NCI-H2081 treated with DMSO at 0.1 percent for 48 hours (cell line): ENCODE data around the gene LRRC73.
"Not testable (repeated sequence)": the region's sequence is repeated elsewhere in the genome, so short reads cannot be mapped to it uniquely, and the experiment has no call there.

Experiments
- DNase-seq: peaks from one replicate; lab custom pipeline; 2025; lab: John Stamatoyannopoulos, UW

The LRRC73 gene

GRCh38 chr6:43460032-43460431 is 50.1 kb downstream of the LRRC73 start:
- DNase-seq = no peak

- DNase-seq = no peak
Measured at GRCh38 chr6:43459535-43459934, 50.6 kb downstream of the LRRC73 start.

GRCh38 chr6:43458154-43458553 is 52.0 kb downstream of the LRRC73 start:
- not testable (repeated sequence) for DNase-seq

GRCh38 chr6:43457643-43458042 is 52.5 kb downstream of the LRRC73 start:
- no peak for DNase-seq
